Right lobe of liver (tissue), 6 donors: ENCODE data around the gene TUT4. TPM values are rescaled to one million over a fixed set of nuclear protein-coding genes. Genes with fewer than 3 reads are reported as not detected.

Experiments
- ATAC-seq, 4 donors: fragments of 200-7000 bp; cut with Tn5 transposase; one replicate each; pipeline ENCODE4 v1.9.1; 2020; ENCODE audit warnings: mild to moderate bottlenecking in 4 of 4, moderate library complexity in 4 of 4
- DNase-seq, 3 donors: peaks; one replicate each; pipeline ENCODE4 v3.0.0-alpha.2; 2020
- H3K27ac ChIP-seq, 3 donors: fragments of 200-600 bp; one replicate each; pipeline ENCODE4 v1.8.0; 2022
- H3K27me3 ChIP-seq, 2 donors: fragments of 200-600 bp; one replicate each; pipeline ENCODE4 v1.8.0; 2022
- H3K36me3 ChIP-seq, 4 donors: fragments of 200-600 bp; sonication (generic) in 1 of 4; one replicate each; pipeline versions ENCODE4 v1.5.1 to v1.8.0; 2017 to 2022; ENCODE audit warnings: control low read depth in 1 of 4
- H3K4me1 ChIP-seq, 4 donors: fragments of 200-600 bp; sonication (generic) in 1 of 4; one replicate each; pipeline versions ENCODE4 v1.5.1 to v1.8.0; 2017 to 2022; ENCODE audit warnings: control low read depth in 1 of 4
- H3K4me3 ChIP-seq, 3 donors: fragments of 200-600 bp; one replicate each; pipeline ENCODE4 v1.8.0; 2022
- H3K9me3 ChIP-seq, 4 donors: fragments of 200-600 bp; sonication (generic) in 1 of 4; one replicate each; pipeline versions ENCODE4 v1.5.1 to v1.8.0; 2017 to 2022; ENCODE audit warnings: control low read depth in 1 of 4
- POLR2A ChIP-seq: fragments of 450-650 bp; IDR thresholded peaks from one replicate; pipeline ENCODE4 v1.6.1; 2017; ENCODE audit warnings: antibody characterized with exemption, mild to moderate bottlenecking
- WGBS: methylation state at CpG from one replicate; pipeline ENCODE4 v1.1.6; 2018; ENCODE audit warnings: low coverage, low lambda C conversion rate; ENCODE audit not compliant: insufficient coverage; ENCODE audit errors: missing lambda C conversion rate; 5-methylcytosine and 5-hydroxymethylcytosine counted together
- intact Hi-C, 2 donors: fragments of 100-400 bp; cut with DNase I; formaldehyde crosslinking; loops; one replicate each; pipeline versions ENCODE4 v1.11.2 to v1.14.1; 2022
- total RNA-seq, 6 experiments: library from RNA; depleted of rRNA in 2 of 6; stranded (reverse); fragments of >200 nt in 2 of 6; fragmentation: NEBNext Ultra II Directional in 3 of 6; extraction: Animal tissue kit (Norgen Biotek cat#: 25700) in 3 of 6; gene quantifications; one replicate each; pipeline versions ENCODE4 v1.1.0 to v1.2.4, GENCODE V29; 2016 to 2023
- TF ChIP-seq, protein P1 (sequence below), 4 donors: fragments of 200-600 bp in 3 of 4; fragments of 450-650 bp in 1 of 4; IDR thresholded peaks; one replicate each; pipeline versions ENCODE4 v1.5.1 to v1.8.0; 2016 to 2022; ENCODE audit warnings: antibody characterized with exemption in 4 of 4, mild to moderate bottlenecking in 2 of 4
- donor health status: DM: no; HTN: yes; CAD: no.
- donor health status: DM: no; HTN: no; CAD: no.
- donor health status: DM: no; HTN: no; CAD: no.
- donor health status: DM: no; HTN: yes; CAD: no.
- donor health status: DM: no; HTN: yes; CAD: no.

The TUT4 gene
- total RNA-seq, 6 experiments from 2014 or later: 16.1 to 33.0 (median 22.8) TPM

DNA sequence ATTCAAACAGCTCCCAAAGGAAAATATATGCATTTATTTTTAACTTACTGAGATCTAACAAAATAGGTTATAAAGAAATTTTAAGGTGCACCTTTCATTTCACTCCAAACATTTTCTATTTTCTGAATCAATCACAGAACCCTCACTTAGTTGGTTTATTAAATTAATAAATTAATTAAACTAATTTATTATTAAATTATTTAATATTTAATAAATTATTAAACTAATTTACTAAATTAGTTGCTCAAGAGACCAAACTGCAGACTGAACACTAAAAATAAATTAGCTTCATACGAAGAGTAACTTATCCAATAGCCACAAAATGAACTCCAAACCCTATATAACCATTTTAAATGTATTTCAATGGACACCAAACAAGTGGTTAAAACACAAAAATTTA lies 80.5 kb downstream of the TUT4 start:
- Histone ChIP-seq H3K9me3 (no peaks in the 10 kb centered on the region), H3K36me3 (peaks cover 0 to 3% (median 0%) of the 10 kb centered on the region in 4 donors), H3K27ac (no peak overlapping the region), H3K4me3 (peak overlapping the region in 1 of 3 donors; percentile 3), H3K27me3 (no peaks in the 10 kb centered on the region), H3K4me1 (peaks cover 0 to 34% (median 3%) of the 10 kb centered on the region in 4 donors)
- ATAC-seq (no peak), DNase-seq (no peak)
- 100% methylated on average over 1 of the region's 1 CpG for WGBS
- no peak for TF ChIP-seq POLR2A
- TF ChIP-seq, protein P1, sequence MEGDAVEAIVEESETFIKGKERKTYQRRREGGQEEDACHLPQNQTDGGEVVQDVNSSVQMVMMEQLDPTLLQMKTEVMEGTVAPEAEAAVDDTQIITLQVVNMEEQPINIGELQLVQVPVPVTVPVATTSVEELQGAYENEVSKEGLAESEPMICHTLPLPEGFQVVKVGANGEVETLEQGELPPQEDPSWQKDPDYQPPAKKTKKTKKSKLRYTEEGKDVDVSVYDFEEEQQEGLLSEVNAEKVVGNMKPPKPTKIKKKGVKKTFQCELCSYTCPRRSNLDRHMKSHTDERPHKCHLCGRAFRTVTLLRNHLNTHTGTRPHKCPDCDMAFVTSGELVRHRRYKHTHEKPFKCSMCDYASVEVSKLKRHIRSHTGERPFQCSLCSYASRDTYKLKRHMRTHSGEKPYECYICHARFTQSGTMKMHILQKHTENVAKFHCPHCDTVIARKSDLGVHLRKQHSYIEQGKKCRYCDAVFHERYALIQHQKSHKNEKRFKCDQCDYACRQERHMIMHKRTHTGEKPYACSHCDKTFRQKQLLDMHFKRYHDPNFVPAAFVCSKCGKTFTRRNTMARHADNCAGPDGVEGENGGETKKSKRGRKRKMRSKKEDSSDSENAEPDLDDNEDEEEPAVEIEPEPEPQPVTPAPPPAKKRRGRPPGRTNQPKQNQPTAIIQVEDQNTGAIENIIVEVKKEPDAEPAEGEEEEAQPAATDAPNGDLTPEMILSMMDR (IDR thresholded peaks at IDR 0.05): no peak
- intact Hi-C loops: no loop called here

DNA sequence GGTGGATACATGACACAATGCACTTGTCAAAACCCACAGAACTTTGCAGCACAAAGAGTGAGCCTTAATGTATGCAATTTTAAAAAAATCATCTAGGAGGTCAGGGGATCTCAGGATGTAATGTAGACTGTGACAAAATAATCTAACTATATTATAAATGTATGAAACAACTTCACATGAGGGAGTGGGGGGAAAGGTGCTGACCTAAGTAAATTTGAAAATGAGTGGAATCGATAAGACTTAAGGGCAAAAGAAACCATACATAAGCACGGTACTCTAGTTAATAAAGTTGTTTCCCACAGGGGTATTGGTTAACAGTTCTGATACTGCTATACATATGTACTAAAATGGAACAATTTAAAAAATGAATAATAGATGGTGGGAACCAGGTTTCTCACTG lies 83.8 kb downstream of the TUT4 start:
- Histone ChIP-seq H3K36me3 (no peaks in the 10 kb centered on the region), H3K4me3 (no peak overlapping the region), H3K27ac (no peak overlapping the region), H3K27me3 (no peaks in the 10 kb centered on the region), H3K4me1 (peaks cover 0 to 15% (median 3%) of the 10 kb centered on the region in 4 donors), H3K9me3 (no peaks in the 10 kb centered on the region)
- WGBS: 95% methylated on average over 2 of the region's 2 CpGs
- DNase-seq (no peak), ATAC-seq (no peak)
- intact Hi-C loops: no loop called here
- TF ChIP-seq POLR2A: no peak
- TF ChIP-seq, protein P1 (IDR thresholded peaks at IDR 0.05): no peak

GRCh38 chr1:52463891-52464290 lies 89.0 kb downstream of the TUT4 start:
- intact Hi-C loops: no loop called here
- Histone ChIP-seq H3K36me3 (no peaks in the 10 kb centered on the region), H3K4me1 (no peaks in the 10 kb centered on the region), H3K9me3 (no peaks in the 10 kb centered on the region), H3K27me3 (no peaks in the 10 kb centered on the region), H3K4me3 (no peak overlapping the region), H3K27ac (no peak overlapping the region)
- ATAC-seq: no peak
- WGBS: 96% methylated on average over 5 of the region's 5 CpGs
- no peak for TF ChIP-seq POLR2A
- TF ChIP-seq, protein P1 (IDR thresholded peaks at IDR 0.05): no peak
- DNase-seq: no peak

DNA sequence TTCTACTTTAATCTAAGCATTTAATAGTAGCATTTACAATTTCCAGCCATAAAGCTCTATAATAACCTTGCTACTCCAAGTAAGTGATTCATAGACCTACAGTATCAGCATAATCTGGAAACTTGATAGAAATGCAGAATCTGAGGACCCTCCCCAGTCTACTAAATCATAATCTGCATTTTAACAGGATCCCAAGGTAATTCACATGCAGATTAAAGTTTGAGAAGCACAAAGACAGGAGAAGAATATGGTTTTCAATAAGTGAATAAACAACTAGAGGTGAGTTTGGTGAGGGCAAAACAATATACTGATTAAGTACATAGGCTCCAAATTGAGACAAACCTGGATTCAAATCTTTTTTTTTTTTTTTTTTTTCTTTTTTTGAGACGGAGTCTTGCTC lies 91.1 kb downstream of the TUT4 start:
- Histone ChIP-seq H3K4me3 (no peak overlapping the region), H3K27ac (no peak overlapping the region), H3K4me1 (no peaks in the 10 kb centered on the region), H3K9me3 (no peaks in the 10 kb centered on the region), H3K36me3 (peaks cover 0 to 9% (median 0%) of the 10 kb centered on the region in 4 donors), H3K27me3 (no peaks in the 10 kb centered on the region)
- WGBS: 100% methylated on average over 1 of the region's 1 CpG
- ATAC-seq (no peak), DNase-seq (no peak)
- TF ChIP-seq, protein P1 (IDR thresholded peaks at IDR 0.05): no peak
- TF ChIP-seq POLR2A: no peak
- intact Hi-C loops: no loop called here

DNA sequence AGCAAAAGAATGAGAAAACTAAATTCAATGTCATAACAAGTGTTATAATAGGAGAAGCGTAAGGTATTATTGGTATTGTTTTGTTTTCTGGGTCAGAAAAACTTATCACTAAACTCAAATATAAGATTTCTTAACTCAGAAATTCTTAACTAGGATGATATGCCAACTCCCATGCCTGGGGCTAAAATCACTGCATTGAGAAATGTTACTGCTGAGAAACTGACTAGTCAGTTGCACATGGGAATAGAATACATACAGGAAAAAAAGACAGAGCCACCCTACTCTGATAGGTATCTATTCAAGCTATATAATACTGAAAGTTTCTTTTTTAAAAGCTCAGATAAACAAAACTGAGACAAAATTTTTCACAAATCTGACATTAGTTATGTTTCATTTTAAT lies 92.2 kb downstream of the TUT4 start:
- 79% methylated on average over 1 of the region's 1 CpG for WGBS

More for the DNA sequence above, 92.2 kb downstream of the TUT4 start:
- Histone ChIP-seq H3K27ac (no peak overlapping the region), H3K4me3 (no peak overlapping the region), H3K9me3 (no peaks in the 10 kb centered on the region), H3K4me1 (no peaks in the 10 kb centered on the region), H3K36me3 (peaks cover 0 to 9% (median 0%) of the 10 kb centered on the region in 4 donors), H3K27me3 (no peaks in the 10 kb centered on the region)
- TF ChIP-seq, protein P1 (IDR thresholded peaks at IDR 0.05): no peak
- TF ChIP-seq POLR2A: no peak
- intact Hi-C loops: no loop called here
- no peak for DNase-seq
- ATAC-seq: peak in 1 of 4 donors; percentile 49
